Measurements from ENCODE around the gene CCDC17.
"Not testable (repeated sequence)": the region's sequence is repeated elsewhere in the genome, so short reads cannot be mapped to it uniquely, and the experiment has no call there.

The CCDC17 gene

GRCh38 chr1:45615885-45616284 lies 8.0 kb downstream of the CCDC17 start:
- H3K4me3 ChIP-seq (ENCODE audit: control insufficient read depth, low read depth, low read length) = no peak overlapping the region
- no peak for TF ChIP-seq CTCF (conservative IDR thresholded peaks at IDR 0.05; ENCODE audit: control insufficient read depth, insufficient read depth, low read depth, low read length)
- no peak for DNase-seq (ENCODE audit: low read depth)

GRCh38 chr1:45612941-45613579 lies 10.8 kb downstream of the CCDC17 start:
- no peak for DNase-seq (ENCODE audit: low read depth)
- TF ChIP-seq CTCF (conservative IDR thresholded peaks at IDR 0.05; ENCODE audit: control insufficient read depth, insufficient read depth, low read depth, low read length) = no peak
- H3K4me3 ChIP-seq (ENCODE audit: control insufficient read depth, low read depth, low read length) = no peak overlapping the region

GRCh38 chr1:45610589-45611226 lies 13.1 kb downstream of the CCDC17 start:
- TF ChIP-seq CTCF (conservative IDR thresholded peaks at IDR 0.05; ENCODE audit: control insufficient read depth, insufficient read depth, low read depth, low read length) = no peak
- no peak overlapping the region for H3K4me3 ChIP-seq (ENCODE audit: control insufficient read depth, low read depth, low read length)
- no peak for DNase-seq (ENCODE audit: low read depth)

GRCh38 chr1:45608175-45609156 lies 15.4 kb downstream of the CCDC17 start:
- H3K4me3 ChIP-seq (ENCODE audit: control insufficient read depth, low read depth, low read length) = no peak overlapping the region
- TF ChIP-seq CTCF (conservative IDR thresholded peaks at IDR 0.05; ENCODE audit: control insufficient read depth, insufficient read depth, low read depth, low read length) = no peak
- DNase-seq (ENCODE audit: low read depth) = no peak

- no peak for DNase-seq (ENCODE audit: low read depth)
- TF ChIP-seq CTCF (conservative IDR thresholded peaks at IDR 0.05; ENCODE audit: control insufficient read depth, insufficient read depth, low read depth, low read length) = no peak
- no peak overlapping the region for H3K4me3 ChIP-seq (ENCODE audit: control insufficient read depth, low read depth, low read length)
These were observed 16.3 kb downstream of the CCDC17 start for GRCh38 chr1:45607404-45608074.

- H3K4me3 ChIP-seq (ENCODE audit: control insufficient read depth, low read depth, low read length) = no peak overlapping the region
- DNase-seq (ENCODE audit: low read depth) = no peak
- TF ChIP-seq CTCF (conservative IDR thresholded peaks at IDR 0.05; ENCODE audit: control insufficient read depth, insufficient read depth, low read depth, low read length) = no peak
These were observed 19.6 kb downstream of the CCDC17 start for GRCh38 chr1:45604239-45604638.

GRCh38 chr1:45596765-45597164 lies 27.1 kb downstream of the CCDC17 start:
- H3K4me3 ChIP-seq (ENCODE audit: control insufficient read depth, low read depth, low read length); DNase-seq (ENCODE audit: low read depth): not testable (repeated sequence)
